K562 (cell line): ENCODE measurements around the gene RINL. TPM values are rescaled to one million over a fixed set of nuclear protein-coding genes. Genes with fewer than 3 reads are reported as not detected.

ENCODE experiments used
- CREB1 ChIP-seq, 2 experiments: sonication (generic) in 1 of 2; formaldehyde crosslinking in 1 of 2; IDR thresholded peaks; 2 replicates each; pipeline versions ENCODE4 v1.6.1 to v1.8.0; 2012 to 2022; ENCODE audit warnings: inconsistent platforms in 1 of 2, mild to moderate bottlenecking in 1 of 2, missing genetic modification reagents in 1 of 2, moderate library complexity in 1 of 2
- GATAD2B ChIP-seq: fragments of 450-650 bp; IDR thresholded peaks from 2 replicates; pipeline ENCODE4 v1.6.1; 2017; ENCODE audit warnings: mild to moderate bottlenecking, borderline replicate concordance
- HNRNPLL ChIP-seq: fragments of 200-400 bp; formaldehyde crosslinking; IDR thresholded peaks from 2 replicates; pipeline ENCODE4 v1.6.1; 2017; ENCODE audit warnings: low read length, low read depth, mild to moderate bottlenecking; ENCODE audit not compliant: poor library complexity, severe bottlenecking
- MAZ ChIP-seq, 2 experiments: fragments of 450-650 bp in 1 of 2; sonication (generic) in 1 of 2; formaldehyde crosslinking; IDR thresholded peaks in 1 of 2; conservative IDR thresholded peaks in 1 of 2; 2 replicates each; pipeline versions ENCODE4 v1.4.0 to v1.5.0; 2020; ENCODE audit warnings: mild to moderate bottlenecking in 1 of 2, missing genetic modification reagents in 1 of 2
- MCM5 ChIP-seq: fragments of 450-650 bp; IDR thresholded peaks from 2 replicates; pipeline ENCODE4 v1.6.1; 2016; ENCODE audit warnings: low read depth
- POLR2H ChIP-seq: IDR thresholded peaks from 2 replicates; pipeline ENCODE4 v1.6.1; 2016; ENCODE audit warnings: missing genetic modification characterization, low read depth, mild to moderate bottlenecking, control low read depth, missing compliant biosample characterization, moderate library complexity
- RREB1 ChIP-seq: fragments of 250-450 bp; sonication (Bioruptor Pico); IDR thresholded peaks from 2 replicates; pipeline ENCODE4 v1.4.0; 2020
- SMARCA4 ChIP-seq: fragments of 450-650 bp; IDR thresholded peaks from 2 replicates; pipeline ENCODE4 v1.6.1; 2016
- SMARCC2 ChIP-seq: fragments of 450-650 bp; IDR thresholded peaks from 2 replicates; pipeline ENCODE4 v1.6.1; 2017; ENCODE audit warnings: antibody characterized with exemption, moderate library complexity, mild to moderate bottlenecking, low read depth
- SP1 ChIP-seq: sonication (generic); formaldehyde crosslinking; IDR thresholded peaks from 2 replicates; pipeline ENCODE4 v1.8.1; 2022; ENCODE audit warnings: mild to moderate bottlenecking, missing genetic modification reagents
- SUPT5H ChIP-seq: fragments of 450-650 bp; IDR thresholded peaks from 2 replicates; pipeline ENCODE4 v1.6.1; 2016
- ZFP91 ChIP-seq: sonication (generic); formaldehyde crosslinking; IDR thresholded peaks from 2 replicates; pipeline ENCODE4 v1.8.0; 2022; ENCODE audit warnings: mild to moderate bottlenecking, missing genetic modification reagents
- ZFX ChIP-seq: sonication (generic); formaldehyde crosslinking; IDR thresholded peaks from 2 replicates; pipeline ENCODE4 v1.8.0; 2022; ENCODE audit warnings: mild to moderate bottlenecking, missing genetic modification reagents, moderate library complexity
- ZNF609 ChIP-seq: sonication (generic); formaldehyde crosslinking; IDR thresholded peaks from 2 replicates; pipeline ENCODE4 v1.8.1; 2023; ENCODE audit warnings: missing genetic modification reagents, mild to moderate bottlenecking, borderline replicate concordance
- polyA plus RNA-seq, 8 experiments: library from polyadenylated mRNA; depleted of rRNA in 4 of 8; stranded (reverse) in 5 of 8; unstranded in 3 of 8; fragments of >200 nt; fragmentation: Nextera tagmentation in 2 of 8; fragmentation: Illumina TruSeq in 1 of 8; extraction: Ambion mirVana in 2 of 8; extraction: Trizol in 1 of 8; gene quantifications; 2 replicates each; pipeline versions ENCODE4 v1.2.1 to v1.2.3, GENCODE V29; 2011 to 2014; ENCODE audit warnings: inconsistent platforms in 1 of 8, missing spikeins in 1 of 8
- total RNA-seq, 7 experiments: library from RNA; depleted of rRNA in 6 of 7; stranded (reverse); fragments of >200 nt in 6 of 7; fragmentation: Illumina TruSeq in 2 of 7; extraction: Trizol in 2 of 7; gene quantifications; 2 replicates each; pipeline versions ENCODE4 v1.2.1 to v1.2.3, GENCODE V29; 2011 to 2021; ENCODE audit warnings: low replicate concordance in 1 of 7

RINL gene
- total and polyA plus RNA-seq, 9 of the 15 experiments (the other 6 are each of a cell fraction or from before 2014, with no cell fraction given): 0.82 to 10.9 (median 4.9) TPM

DNA sequence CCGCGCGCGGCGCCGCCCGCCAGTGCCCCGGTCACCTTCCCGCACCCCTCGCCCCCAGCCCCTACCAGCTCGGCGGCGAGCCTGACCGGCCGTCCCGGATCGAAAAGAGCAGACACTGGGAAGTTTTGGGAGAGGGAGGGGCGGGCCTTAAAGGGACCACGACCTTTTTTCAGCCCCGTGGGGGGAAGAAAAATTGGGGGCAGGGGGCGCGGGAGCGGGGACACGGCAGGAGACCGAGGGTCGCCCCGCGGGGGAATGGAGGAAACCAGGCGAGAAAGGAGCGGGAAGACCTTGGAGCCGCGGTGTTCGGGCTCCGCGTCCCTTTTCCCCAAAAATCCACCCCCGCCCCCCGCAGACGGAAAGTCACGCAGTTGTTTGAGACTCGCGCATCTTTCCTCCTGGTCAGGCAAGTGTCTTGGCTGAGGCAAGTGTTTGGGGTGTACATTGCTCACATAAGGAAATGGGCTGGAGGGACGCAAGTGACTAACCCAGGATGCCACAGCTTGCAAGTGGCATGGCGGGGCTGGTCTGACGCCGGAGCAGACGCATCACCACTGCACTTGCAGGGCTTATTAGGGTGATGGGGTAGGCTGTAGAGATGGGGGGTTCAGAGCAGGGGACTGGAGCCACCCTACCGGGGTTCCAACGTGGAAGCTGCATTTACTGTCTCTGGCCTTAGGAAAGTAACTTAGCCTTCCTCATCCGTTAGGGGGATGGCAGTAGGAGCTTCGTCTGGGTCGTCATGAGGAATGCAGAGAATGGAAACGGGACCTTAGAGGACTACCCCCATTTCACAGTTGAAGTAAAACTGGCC is 25.6 kb downstream of the RINL start (continued):
- TF ChIP-seq HNRNPLL (peak; percentile 36), ZNF609 (CRISPR knock-in tag) (no peak), RREB1 (no peak), POLR2H (tag) (0 out of 2 replicates have a peak, but pooled peaks have one; percentile 12), MAZ (CRISPR knock-in tag; conservative IDR thresholded peaks at IDR 0.05 in 1 of 2, IDR thresholded peaks at IDR 0.05 in 1 of 2) (peak; percentile 47 to 63; a peak in 2 of 4 replicates), GATAD2B (no peak), ZFX (CRISPR knock-in tag) (no peak), ZFP91 (CRISPR knock-in tag) (peak; percentile 97), CREB1 (IDR thresholded peaks at IDR 0.05) (no peak), CREB1 (CRISPR knock-in tag; IDR thresholded peaks at IDR 0.05) (0 out of 2 replicates have a peak, but pooled peaks have one; percentile 13), SMARCA4 (0 out of 2 replicates have a peak, but pooled peaks have one; percentile 43), MCM5 (no peak), SUPT5H (0 out of 2 replicates have a peak, but pooled peaks have one; percentile 35), SMARCC2 (no peak), SP1 (CRISPR knock-in tag) (peak; percentile 57; the same call in 1 of the 2 replicates)
